Measurements from ENCODE around the gene WWC1.

WWC1 gene

GRCh38 chr5:168479166-168479565 is 187.7 kb downstream of the WWC1 start:
- DNase-seq (ENCODE audit: low spot score) (no peak), FAIRE-seq (no peak)

- DNase-seq (ENCODE audit: low spot score), result no peak
- no peak for FAIRE-seq
These were observed 189.2 kb downstream of the WWC1 start for GRCh38 chr5:168480601-168481000.

- FAIRE-seq (no peak), DNase-seq (ENCODE audit: low spot score) (no peak)
These were observed 189.9 kb downstream of the WWC1 start for GRCh38 chr5:168481330-168481788.

GRCh38 chr5:168482361-168482760 is 190.9 kb downstream of the WWC1 start:
- FAIRE-seq (no peak), DNase-seq (ENCODE audit: low spot score) (no peak)

- DNase-seq (ENCODE audit: low spot score) (peak; percentile 82), FAIRE-seq (peak; percentile 70)
These were observed 194.9 kb downstream of the WWC1 start, which contains the start of gene RARS1 for GRCh38 chr5:168486136-168486879. TSS of gene RARS1 (plus strand) at chr5:168486471. CDS start at chr5:168486499, 28 bp downstream.

- FAIRE-seq (no peak), DNase-seq (ENCODE audit: low spot score) (no peak)
These were observed 197.6 kb downstream of the WWC1 start for GRCh38 chr5:168489059-168489458.

- DNase-seq (ENCODE audit: low spot score), result no peak
- FAIRE-seq, result no peak
These were observed 202.7 kb downstream of the WWC1 start for GRCh38 chr5:168494057-168494555.

- no peak for DNase-seq (ENCODE audit: low spot score)
- FAIRE-seq, result no peak
These were observed 211.3 kb downstream of the WWC1 start for GRCh38 chr5:168502563-168503237.

GRCh38 chr5:168513861-168514428 is 222.5 kb downstream of the WWC1 start:
- FAIRE-seq, result no peak
- no peak for DNase-seq (ENCODE audit: low spot score)

Data from RCC 7860 (cell line).